ENCODE data around the gene PRDM10.

DNA sequence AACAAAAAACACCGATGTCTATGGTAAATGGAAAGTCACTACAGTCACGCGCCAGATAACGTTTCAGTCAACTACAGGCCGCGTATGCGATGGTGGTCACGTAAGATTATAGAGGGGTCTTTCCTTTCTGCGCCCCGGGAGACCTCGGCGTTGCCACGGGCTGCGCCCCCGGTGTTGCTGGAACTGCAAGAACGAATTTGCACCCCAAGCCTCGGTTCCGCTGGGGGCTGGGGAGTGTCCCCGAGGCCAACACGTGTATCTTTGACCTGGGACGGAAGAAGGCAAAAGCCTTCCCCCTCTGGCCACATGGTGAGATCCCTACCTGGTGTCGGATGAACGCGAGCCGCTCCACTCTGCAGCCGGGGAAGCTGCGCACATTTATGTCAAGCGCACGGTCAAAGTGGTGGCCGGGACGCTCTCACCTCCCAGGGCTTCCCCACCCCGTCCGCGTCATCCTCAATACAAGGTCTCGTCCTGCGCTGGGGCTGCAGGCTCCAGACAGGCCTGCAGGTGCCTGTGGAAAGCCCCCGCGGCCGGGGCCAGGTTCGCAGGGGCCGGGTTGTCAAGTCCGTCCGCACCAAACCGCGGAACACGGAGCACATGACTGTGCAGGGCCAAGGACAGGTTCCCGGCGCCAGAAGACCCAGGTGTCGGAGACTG, 37.8 kb upstream of the PRDM10 start:
- TF ChIP-seq CTCF (IDR thresholded peaks at IDR 0.05) (no peak), POLR2A (IDR thresholded peaks at IDR 0.05) (no peak)
